Measurements from ENCODE around the gene TGOLN2.
A peak's percentile ranks its signal among the peaks of the same experiment; 100 is the strongest.
"Not testable (repeated sequence)": the region's sequence is repeated elsewhere in the genome, so short reads cannot be mapped to it uniquely, and the experiment has no call there.

Gene TGOLN2

DNA sequence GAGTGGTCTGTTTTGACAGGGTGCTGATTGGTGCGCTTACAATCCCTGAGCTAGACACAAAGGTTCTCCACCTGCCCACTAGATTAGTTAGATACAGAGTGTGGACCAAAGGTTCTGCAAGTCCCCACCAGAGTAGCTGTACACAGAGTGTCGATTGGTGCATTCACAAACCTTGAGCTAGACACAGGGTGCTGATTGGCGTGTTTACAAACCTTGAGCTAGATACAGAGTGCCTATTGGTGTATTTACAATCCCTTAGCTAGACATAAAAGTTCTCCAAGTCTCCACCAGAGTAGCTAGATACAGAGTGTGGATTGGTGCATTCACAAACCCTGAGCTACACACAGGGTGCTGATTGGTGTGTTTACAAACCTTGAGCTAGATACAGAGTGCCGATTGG is 6.1 kb upstream of the TGOLN2 start:
- not testable (repeated sequence) for H3K9me3 ChIP-seq (ENCODE audit: low read length); H3K27ac ChIP-seq (ENCODE audit: low read depth, low read length); H3K9ac ChIP-seq (ENCODE audit: low read length); H3K4me1 ChIP-seq (ENCODE audit: insufficient read depth, low read length); H3K27me3 ChIP-seq (ENCODE audit: control insufficient read depth in 1 of 2, insufficient read depth in 2 of 2, low read length in 2 of 2); H3K4me3 ChIP-seq (ENCODE audit: low read depth in 1 of 2, low read length in 2 of 2); H3K36me3 ChIP-seq (ENCODE audit: insufficient read depth, low read length)

GRCh38 chr2:85330839-85331636 is 3.2 kb upstream of the TGOLN2 start:
- H3K4me3 ChIP-seq (ENCODE audit: low read depth in 1 of 2, low read length in 2 of 2): no peak overlapping the region
- H3K9ac ChIP-seq (ENCODE audit: low read length): no peak overlapping the region
- no peaks in the 10 kb centered on the region for H3K9me3 ChIP-seq (ENCODE audit: low read length)
- peaks cover 6% of the 10 kb centered on the region for H3K36me3 ChIP-seq (ENCODE audit: insufficient read depth, low read length)
- H3K27me3 ChIP-seq (ENCODE audit: control insufficient read depth in 1 of 2, insufficient read depth in 2 of 2, low read length in 2 of 2): no peaks in the 10 kb centered on the region
- H3K27ac ChIP-seq (ENCODE audit: low read depth, low read length): no peak overlapping the region
- H3K4me1 ChIP-seq (ENCODE audit: insufficient read depth, low read length): peaks cover 12% of the 10 kb centered on the region

DNA sequence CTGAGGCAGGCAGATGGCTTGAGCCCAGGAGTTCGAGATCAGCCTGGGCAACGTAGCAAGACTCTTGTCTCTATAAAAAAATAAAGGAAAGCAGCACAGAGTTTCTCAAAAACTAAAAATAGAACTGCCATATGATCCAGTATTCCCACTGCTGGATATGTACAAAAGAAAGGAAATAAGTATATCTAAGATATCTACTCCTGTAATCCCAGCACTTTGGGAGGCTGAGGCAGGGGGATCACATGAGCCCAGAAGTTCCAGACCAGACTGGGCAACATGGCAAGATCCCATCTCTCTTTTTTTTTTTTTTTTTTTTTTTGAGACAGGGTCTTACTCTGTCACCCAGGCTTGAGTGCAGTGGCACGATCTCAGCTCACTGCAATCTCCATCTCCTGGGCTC is 1.9 kb upstream of the TGOLN2 start:
- not testable (repeated sequence) for H3K4me3 ChIP-seq (ENCODE audit: low read depth in 1 of 2, low read length in 2 of 2); H3K27me3 ChIP-seq (ENCODE audit: control insufficient read depth in 1 of 2, insufficient read depth in 2 of 2, low read length in 2 of 2); H3K9me3 ChIP-seq (ENCODE audit: low read length); H3K9ac ChIP-seq (ENCODE audit: low read length); H3K27ac ChIP-seq (ENCODE audit: low read depth, low read length)
- peaks cover 25% of the 10 kb centered on the region for H3K4me1 ChIP-seq (ENCODE audit: insufficient read depth, low read length)
- peaks cover 12% of the 10 kb centered on the region for H3K36me3 ChIP-seq (ENCODE audit: insufficient read depth, low read length)

GRCh38 chr2:85329181-85329651 is 1.4 kb upstream of the TGOLN2 start:
- Histone ChIP-seq H3K4me1 (ENCODE audit: insufficient read depth, low read length) (peaks cover 29% of the 10 kb centered on the region), H3K9ac (ENCODE audit: low read length) (no peak overlapping the region), H3K4me3 (ENCODE audit: low read depth in 1 of 2, low read length in 2 of 2) (no peak overlapping the region)

DNA sequence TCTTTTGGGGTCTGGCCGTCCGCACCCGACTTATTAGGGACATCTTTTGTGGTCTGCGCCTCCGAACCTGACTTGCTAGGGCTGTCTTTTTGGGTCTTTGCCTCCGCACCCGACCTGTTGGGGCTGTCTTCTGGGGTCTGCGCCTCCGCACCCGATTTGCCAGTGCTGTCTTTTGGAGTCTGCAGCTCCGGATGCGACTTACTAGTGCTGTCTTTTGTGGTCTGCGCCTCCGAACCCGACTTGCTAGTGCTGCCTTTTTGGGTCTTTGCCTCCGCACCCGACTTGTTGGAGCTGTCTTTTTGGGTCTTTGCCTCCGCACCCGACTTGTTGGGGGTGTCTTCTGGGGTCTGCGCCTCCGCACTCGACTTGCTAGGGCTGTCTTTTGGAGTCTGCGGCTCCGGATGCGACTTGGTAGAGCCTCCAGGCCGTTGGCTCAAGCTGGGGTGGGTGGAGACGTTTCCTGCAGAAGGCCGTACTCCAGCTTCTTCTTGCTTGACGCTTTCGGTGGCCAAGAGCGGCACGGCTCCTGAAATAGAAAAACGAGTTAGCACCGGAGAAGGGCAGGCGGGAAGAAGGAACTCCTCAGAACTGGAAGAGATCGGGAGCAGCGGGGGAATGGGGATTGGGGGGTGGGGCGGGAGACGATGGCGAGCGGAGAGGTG is 498 bp downstream of the TGOLN2 start:
- Histone ChIP-seq H3K9ac (ENCODE audit: low read length) (peak overlapping the region; percentile 55), H3K4me3 (ENCODE audit: low read depth in 1 of 2, low read length in 2 of 2) (peak overlapping the region; percentile 92 to 97), H3K4me1 (ENCODE audit: insufficient read depth, low read length) (peaks cover 29% of the 10 kb centered on the region)

More at GRCh38 chr2:85329181-85329651, 1.4 kb upstream of the TGOLN2 start:
- Histone ChIP-seq H3K27ac (ENCODE audit: low read depth, low read length) (no peak overlapping the region), H3K9me3 (ENCODE audit: low read length) (no peaks in the 10 kb centered on the region), H3K27me3 (ENCODE audit: control insufficient read depth in 1 of 2, insufficient read depth in 2 of 2, low read length in 2 of 2) (no peaks in the 10 kb centered on the region), H3K36me3 (ENCODE audit: insufficient read depth, low read length) (peaks cover 17% of the 10 kb centered on the region)

DNA sequence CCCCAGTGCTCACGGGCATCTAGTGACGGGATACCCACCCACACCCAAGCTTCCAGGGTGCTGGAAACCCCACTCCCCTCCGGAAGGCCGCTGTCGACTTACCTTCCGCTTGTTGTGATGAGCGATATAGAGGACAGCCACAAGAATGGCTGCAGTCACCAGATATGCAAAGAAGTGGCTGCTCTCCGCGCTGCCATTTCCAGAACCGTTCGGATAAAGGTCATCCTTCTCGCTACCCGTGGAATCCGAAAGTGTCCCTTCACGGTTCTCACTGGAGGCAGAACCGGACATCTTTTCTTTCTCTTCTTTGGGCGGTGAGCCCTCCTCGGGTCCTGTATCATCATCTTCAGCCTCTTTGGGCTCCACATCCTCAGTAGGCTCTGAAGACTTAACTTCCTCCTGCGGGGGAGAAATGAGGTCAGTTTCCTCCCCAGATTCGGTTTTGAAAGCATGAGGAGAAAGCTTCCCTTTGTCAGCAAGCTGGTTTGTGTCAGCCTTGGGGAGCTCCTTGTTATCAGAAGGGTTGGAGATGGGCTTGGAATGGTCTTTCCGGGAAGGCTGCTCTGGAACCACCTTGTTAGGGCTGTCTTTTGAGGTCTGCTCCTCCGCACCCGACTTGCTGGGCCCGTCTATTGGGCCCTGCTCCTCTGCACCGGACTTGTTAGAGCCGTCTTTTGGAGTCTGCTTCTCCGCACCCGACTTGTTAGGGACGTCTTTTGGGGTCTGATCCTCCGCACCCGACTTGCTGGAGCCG is 1.2 kb downstream of the TGOLN2 start:
- Histone ChIP-seq H3K9me3 (ENCODE audit: low read length) (no peaks in the 10 kb centered on the region), H3K4me3 (ENCODE audit: low read depth in 1 of 2, low read length in 2 of 2) (peak overlapping the region; percentile 92 to 97), H3K4me1 (ENCODE audit: insufficient read depth, low read length) (peaks cover 29% of the 10 kb centered on the region), H3K9ac (ENCODE audit: low read length) (peak overlapping the region; percentile 55), H3K27me3 (ENCODE audit: control insufficient read depth in 1 of 2, insufficient read depth in 2 of 2, low read length in 2 of 2) (no peaks in the 10 kb centered on the region), H3K27ac (ENCODE audit: low read depth, low read length) (peak overlapping the region; percentile 83), H3K36me3 (ENCODE audit: insufficient read depth, low read length) (peaks cover 40% of the 10 kb centered on the region)

More for the DNA sequence above, 498 bp downstream of the TGOLN2 start:
- Histone ChIP-seq H3K27me3 (ENCODE audit: control insufficient read depth in 1 of 2, insufficient read depth in 2 of 2, low read length in 2 of 2) (no peaks in the 10 kb centered on the region), H3K9me3 (ENCODE audit: low read length) (no peaks in the 10 kb centered on the region), H3K36me3 (ENCODE audit: insufficient read depth, low read length) (peaks cover 33% of the 10 kb centered on the region), H3K27ac (ENCODE audit: low read depth, low read length) (peak overlapping the region; percentile 83)

DNA sequence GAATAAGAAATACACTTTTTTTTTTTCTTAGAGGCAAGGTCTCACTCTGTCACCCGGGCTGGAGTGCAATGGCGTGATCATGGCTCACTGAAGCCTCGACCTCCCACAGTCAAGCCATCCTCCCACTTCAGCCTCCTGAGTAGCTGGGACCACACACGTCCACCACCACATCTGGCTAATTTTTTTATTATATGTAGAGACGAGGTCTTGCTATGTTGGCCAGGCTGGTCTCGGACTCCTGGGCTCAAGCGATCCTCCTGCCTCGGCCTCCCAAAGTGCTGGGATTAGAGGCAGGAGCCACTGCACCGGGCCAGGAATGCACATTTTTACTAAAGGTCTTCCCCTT is 2.4 kb downstream of the TGOLN2 start:
- H3K27ac ChIP-seq (ENCODE audit: low read depth, low read length): peak overlapping the region; percentile 83
- H3K27me3 ChIP-seq (ENCODE audit: control insufficient read depth in 1 of 2, insufficient read depth in 2 of 2, low read length in 2 of 2): no peaks in the 10 kb centered on the region
- H3K9me3 ChIP-seq (ENCODE audit: low read length): no peaks in the 10 kb centered on the region
- peaks cover 52% of the 10 kb centered on the region for H3K36me3 ChIP-seq (ENCODE audit: insufficient read depth, low read length)
- peaks cover 29% of the 10 kb centered on the region for H3K4me1 ChIP-seq (ENCODE audit: insufficient read depth, low read length)
- peak overlapping the region; percentile 92 to 97 for H3K4me3 ChIP-seq (ENCODE audit: low read depth in 1 of 2, low read length in 2 of 2)
- no peak overlapping the region for H3K9ac ChIP-seq (ENCODE audit: low read length)

DNA sequence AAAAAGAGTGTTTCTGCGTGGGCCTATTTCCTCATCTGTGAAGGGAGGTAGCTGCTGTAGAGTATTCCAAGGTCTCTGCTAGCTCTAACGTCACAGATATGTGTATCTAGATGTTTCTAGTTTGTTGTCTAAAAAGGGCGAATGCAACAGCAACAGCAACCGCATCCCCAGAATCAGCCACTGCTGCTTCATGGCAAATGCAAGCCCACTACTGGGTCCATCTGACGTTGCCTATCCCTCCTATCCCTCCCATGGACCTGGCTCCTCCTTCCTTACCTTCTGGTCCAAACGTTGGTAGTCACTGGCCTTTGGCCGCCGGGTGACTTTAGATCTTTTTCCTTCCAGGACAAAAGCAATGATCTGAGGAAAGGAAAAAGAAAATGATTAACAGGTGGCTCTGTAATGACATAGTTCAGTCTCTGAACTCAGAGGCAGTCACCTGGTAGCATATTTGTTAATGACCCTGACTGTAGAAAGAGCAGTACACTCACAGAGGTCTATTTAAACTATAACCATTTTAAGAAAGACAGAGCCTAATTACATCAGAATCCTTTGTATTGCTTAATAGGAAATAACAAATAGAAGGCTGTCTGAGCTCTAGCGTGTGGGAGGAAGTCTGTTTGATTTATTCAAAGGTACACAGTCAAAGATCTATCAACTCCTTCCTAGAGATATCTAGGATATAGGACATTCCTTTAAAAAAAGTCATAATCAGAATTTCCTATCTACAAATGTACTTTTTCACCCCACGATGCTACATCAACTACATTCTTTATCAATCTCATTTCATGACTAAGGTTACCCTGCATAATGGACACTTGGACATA is 2.9 kb downstream of the TGOLN2 start:
- peaks cover 29% of the 10 kb centered on the region for H3K4me1 ChIP-seq (ENCODE audit: insufficient read depth, low read length)
- H3K9me3 ChIP-seq (ENCODE audit: low read length): no peaks in the 10 kb centered on the region
- H3K4me3 ChIP-seq (ENCODE audit: low read depth in 1 of 2, low read length in 2 of 2): peak overlapping the region in 1 of 2 donors; percentile 97
- H3K27me3 ChIP-seq (ENCODE audit: control insufficient read depth in 1 of 2, insufficient read depth in 2 of 2, low read length in 2 of 2): no peaks in the 10 kb centered on the region
- no peak overlapping the region for H3K9ac ChIP-seq (ENCODE audit: low read length)
- peaks cover 57% of the 10 kb centered on the region for H3K36me3 ChIP-seq (ENCODE audit: insufficient read depth, low read length)
- no peak overlapping the region for H3K27ac ChIP-seq (ENCODE audit: low read depth, low read length)

DNA sequence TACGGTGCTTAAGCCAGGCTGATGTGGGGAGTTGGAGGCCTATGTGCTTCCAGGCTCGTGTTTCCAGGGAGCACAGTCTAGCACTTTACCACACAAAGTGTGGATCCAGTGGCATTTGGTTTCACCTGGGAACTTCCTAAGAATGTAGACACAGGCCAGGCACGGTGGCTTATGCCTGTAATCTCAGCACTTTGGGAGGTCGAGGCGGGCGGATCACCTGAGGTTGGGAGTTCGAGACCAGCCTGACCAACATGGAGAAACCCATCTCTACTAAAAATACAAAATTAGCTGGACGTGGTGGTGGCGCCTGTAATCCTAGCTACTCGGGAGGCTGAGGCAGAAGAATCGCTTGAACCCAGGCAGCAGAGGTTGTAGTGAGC is 3.8 kb downstream of the TGOLN2 start:
- Histone ChIP-seq H3K4me1 (ENCODE audit: insufficient read depth, low read length) (peaks cover 29% of the 10 kb centered on the region), H3K36me3 (ENCODE audit: insufficient read depth, low read length) (peaks cover 64% of the 10 kb centered on the region)
- H3K27ac ChIP-seq (ENCODE audit: low read depth, low read length); H3K27me3 ChIP-seq (ENCODE audit: control insufficient read depth in 1 of 2, insufficient read depth in 2 of 2, low read length in 2 of 2); H3K9me3 ChIP-seq (ENCODE audit: low read length); H3K9ac ChIP-seq (ENCODE audit: low read length); H3K4me3 ChIP-seq (ENCODE audit: low read depth in 1 of 2, low read length in 2 of 2): not testable (repeated sequence)

- Histone ChIP-seq H3K27ac (ENCODE audit: low read depth, low read length) (no peak overlapping the region), H3K9ac (ENCODE audit: low read length) (no peak overlapping the region), H3K9me3 (ENCODE audit: low read length) (no peaks in the 10 kb centered on the region), H3K36me3 (ENCODE audit: insufficient read depth, low read length) (peaks cover 64% of the 10 kb centered on the region), H3K27me3 (ENCODE audit: control insufficient read depth in 1 of 2, insufficient read depth in 2 of 2, low read length in 2 of 2) (no peaks in the 10 kb centered on the region), H3K4me3 (ENCODE audit: low read depth in 1 of 2, low read length in 2 of 2) (no peak overlapping the region), H3K4me1 (ENCODE audit: insufficient read depth, low read length) (peaks cover 29% of the 10 kb centered on the region)
Measured at GRCh38 chr2:85323351-85323987, 4.3 kb downstream of the TGOLN2 start.
